ENCODE measurements around the gene ZNF484. TPM values are rescaled to one million over a fixed set of nuclear protein-coding genes. Genes with fewer than 3 reads are reported as not detected.
"Not testable (repeated sequence)": the region's sequence is repeated elsewhere in the genome, so short reads cannot be mapped to it uniquely, and the experiment has no call there.

Gene ZNF484
- polyA plus RNA-seq, 1 donor (not counting 4 experiments of a cell fraction or from before 2014, with no cell fraction given), result 4.0 TPM

DNA sequence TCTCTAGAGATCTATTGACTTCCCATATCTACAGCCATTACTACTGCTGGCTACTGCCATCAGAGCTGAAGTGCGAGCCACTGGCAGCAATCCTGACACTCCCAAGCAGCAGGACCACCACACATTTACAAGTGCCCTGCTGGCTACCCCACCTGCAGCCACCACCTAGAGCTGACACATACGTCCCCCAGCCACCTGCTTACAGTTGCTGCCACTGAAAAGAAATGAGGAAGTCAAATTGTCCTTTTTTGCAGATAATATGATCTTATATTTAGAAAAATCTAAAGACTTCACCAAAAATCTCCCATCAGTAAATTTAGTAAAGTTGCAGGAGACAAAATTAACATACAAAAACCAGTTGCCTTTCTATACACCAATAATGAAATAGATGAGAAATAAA is 48.4 kb downstream of the ZNF484 start:
- FAIRE-seq (no peak), DNase-seq (ENCODE audit: low read depth, low spot score) (no peak)
- H3K27ac ChIP-seq (ENCODE audit: control insufficient read depth, insufficient read depth, low read length), result no peak overlapping the region
- H3K36me3 ChIP-seq (ENCODE audit: control insufficient read depth in 2 of 2, extremely low read depth in 1 of 2, insufficient read depth in 2 of 2, low read length in 2 of 2), result no peaks in the 10 kb centered on the region
- no peak overlapping the region for H3K9ac ChIP-seq (ENCODE audit: control insufficient read depth, extremely low read depth, insufficient read depth, low read length)
- no peaks in the 10 kb centered on the region for H3K4me1 ChIP-seq (ENCODE audit: control insufficient read depth, extremely low read depth, insufficient read depth, low read length)
- no peak overlapping the region for H3K4me3 ChIP-seq (ENCODE audit: control insufficient read depth in 2 of 3, extremely low read depth in 1 of 3, insufficient read depth in 2 of 3, low read depth in 1 of 3, low read length in 3 of 3)
- H2AFZ ChIP-seq (ENCODE audit: control insufficient read depth, low read length), result no peak overlapping the region
- dilution Hi-C loops (cut with MboI; ENCODE audit: extremely low pct_ligation_motif_present, low sequenced_read_pairs), result no loop called here
- H4K20me1 ChIP-seq (ENCODE audit: control insufficient read depth, extremely low read depth, insufficient read depth, low read length), result no peaks in the 10 kb centered on the region
- no peaks in the 10 kb centered on the region for H3K9me3 ChIP-seq (ENCODE audit: control insufficient read depth, low read depth, low read length)
- no peak for TF ChIP-seq EZH2 (IDR thresholded peaks at IDR 0.05; ENCODE audit: low read length)
- TF ChIP-seq, protein P1, sequence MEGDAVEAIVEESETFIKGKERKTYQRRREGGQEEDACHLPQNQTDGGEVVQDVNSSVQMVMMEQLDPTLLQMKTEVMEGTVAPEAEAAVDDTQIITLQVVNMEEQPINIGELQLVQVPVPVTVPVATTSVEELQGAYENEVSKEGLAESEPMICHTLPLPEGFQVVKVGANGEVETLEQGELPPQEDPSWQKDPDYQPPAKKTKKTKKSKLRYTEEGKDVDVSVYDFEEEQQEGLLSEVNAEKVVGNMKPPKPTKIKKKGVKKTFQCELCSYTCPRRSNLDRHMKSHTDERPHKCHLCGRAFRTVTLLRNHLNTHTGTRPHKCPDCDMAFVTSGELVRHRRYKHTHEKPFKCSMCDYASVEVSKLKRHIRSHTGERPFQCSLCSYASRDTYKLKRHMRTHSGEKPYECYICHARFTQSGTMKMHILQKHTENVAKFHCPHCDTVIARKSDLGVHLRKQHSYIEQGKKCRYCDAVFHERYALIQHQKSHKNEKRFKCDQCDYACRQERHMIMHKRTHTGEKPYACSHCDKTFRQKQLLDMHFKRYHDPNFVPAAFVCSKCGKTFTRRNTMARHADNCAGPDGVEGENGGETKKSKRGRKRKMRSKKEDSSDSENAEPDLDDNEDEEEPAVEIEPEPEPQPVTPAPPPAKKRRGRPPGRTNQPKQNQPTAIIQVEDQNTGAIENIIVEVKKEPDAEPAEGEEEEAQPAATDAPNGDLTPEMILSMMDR (optimal IDR thresholded peaks at IDR 0.05 in 1 of 3, IDR thresholded peaks at IDR 0.05 in 1 of 3, conservative IDR thresholded peaks at IDR 0.05 in 1 of 3; ENCODE audit: extremely low read depth in 1 of 3, insufficient read depth in 2 of 3, low read length in 3 of 3), result no peak
- no peaks in the 10 kb centered on the region for H3K9me1 ChIP-seq (ENCODE audit: control insufficient read depth, extremely low read depth, insufficient read depth, low read length)
- H3K4me2 ChIP-seq (ENCODE audit: control insufficient read depth, extremely low read depth, insufficient read depth, low read depth, low read length), result no peak overlapping the region
- no peaks in the 10 kb centered on the region for H3K27me3 ChIP-seq (ENCODE audit: control insufficient read depth, extremely low read depth, insufficient read depth, low read length)
- H3K79me2 ChIP-seq (ENCODE audit: control insufficient read depth, insufficient read depth, low read length), result no peaks in the 10 kb centered on the region

DNA sequence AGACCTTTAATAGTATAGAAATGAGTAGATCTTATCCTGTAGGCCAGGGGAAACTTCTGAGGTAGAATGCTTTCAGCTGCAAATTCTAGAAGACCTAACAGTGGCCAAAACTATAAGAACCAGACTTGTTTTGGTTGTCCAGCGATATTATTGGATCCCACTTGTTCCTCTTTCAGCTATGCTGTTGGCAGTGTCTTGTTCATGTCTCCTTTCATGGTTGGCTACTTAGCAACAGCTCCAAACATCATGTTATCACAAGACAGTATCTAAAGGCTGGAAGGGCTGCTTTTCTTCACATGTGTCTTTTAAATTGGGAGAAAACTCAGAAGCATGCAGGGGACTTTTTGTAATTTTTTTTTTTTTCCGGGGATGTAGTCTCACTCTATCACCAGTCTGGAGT is 52.8 kb downstream of the ZNF484 start:
- H4K20me1 ChIP-seq (ENCODE audit: control insufficient read depth, extremely low read depth, insufficient read depth, low read length); H3K4me1 ChIP-seq (ENCODE audit: control insufficient read depth, extremely low read depth, insufficient read depth, low read length); DNase-seq (ENCODE audit: low read depth, low spot score); H3K4me3 ChIP-seq (ENCODE audit: control insufficient read depth in 2 of 3, extremely low read depth in 1 of 3, insufficient read depth in 2 of 3, low read depth in 1 of 3, low read length in 3 of 3); H3K36me3 ChIP-seq (ENCODE audit: control insufficient read depth in 2 of 2, extremely low read depth in 1 of 2, insufficient read depth in 2 of 2, low read length in 2 of 2); FAIRE-seq; H3K27me3 ChIP-seq (ENCODE audit: control insufficient read depth, extremely low read depth, insufficient read depth, low read length); H3K27ac ChIP-seq (ENCODE audit: control insufficient read depth, insufficient read depth, low read length); H3K4me2 ChIP-seq (ENCODE audit: control insufficient read depth, extremely low read depth, insufficient read depth, low read depth, low read length); H3K79me2 ChIP-seq (ENCODE audit: control insufficient read depth, insufficient read depth, low read length); H3K9me1 ChIP-seq (ENCODE audit: control insufficient read depth, extremely low read depth, insufficient read depth, low read length); H3K9me3 ChIP-seq (ENCODE audit: control insufficient read depth, low read depth, low read length); H2AFZ ChIP-seq (ENCODE audit: control insufficient read depth, low read length); dilution Hi-C loops (cut with MboI; ENCODE audit: extremely low pct_ligation_motif_present, low sequenced_read_pairs); H3K9ac ChIP-seq (ENCODE audit: control insufficient read depth, extremely low read depth, insufficient read depth, low read length): not testable (repeated sequence)

DNA sequence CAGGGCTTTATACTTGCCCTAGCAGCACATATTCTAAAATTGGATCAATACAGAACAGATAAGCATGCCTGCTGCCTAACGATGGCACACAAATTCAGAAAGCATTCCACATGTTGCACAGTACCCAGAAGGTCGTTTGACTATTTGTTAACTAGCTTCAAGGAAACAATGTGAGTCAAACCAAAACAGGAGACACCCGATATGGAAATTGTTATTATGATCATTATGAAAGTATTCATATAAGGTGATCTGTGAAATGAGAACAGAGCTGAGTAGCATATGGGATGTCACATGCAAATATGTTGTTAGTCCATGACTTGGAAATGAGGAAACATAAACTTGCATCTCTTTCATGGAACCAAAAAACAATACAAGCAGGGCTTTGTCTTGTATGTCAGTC is 56.9 kb downstream of the ZNF484 start:
- no peaks in the 10 kb centered on the region for H3K27me3 ChIP-seq (ENCODE audit: control insufficient read depth, extremely low read depth, insufficient read depth, low read length)
- H3K4me3 ChIP-seq (ENCODE audit: control insufficient read depth in 2 of 3, extremely low read depth in 1 of 3, insufficient read depth in 2 of 3, low read depth in 1 of 3, low read length in 3 of 3), result no peak overlapping the region
- H4K20me1 ChIP-seq (ENCODE audit: control insufficient read depth, extremely low read depth, insufficient read depth, low read length), result no peaks in the 10 kb centered on the region
- H3K9me3 ChIP-seq (ENCODE audit: control insufficient read depth, low read depth, low read length), result no peaks in the 10 kb centered on the region
- H3K27ac ChIP-seq (ENCODE audit: control insufficient read depth, insufficient read depth, low read length), result no peak overlapping the region
- H3K4me2 ChIP-seq (ENCODE audit: control insufficient read depth, extremely low read depth, insufficient read depth, low read depth, low read length), result no peak overlapping the region
- H3K9me1 ChIP-seq (ENCODE audit: control insufficient read depth, extremely low read depth, insufficient read depth, low read length), result no peaks in the 10 kb centered on the region
- DNase-seq (ENCODE audit: low read depth, low spot score), result no peak
- no peaks in the 10 kb centered on the region for H3K4me1 ChIP-seq (ENCODE audit: control insufficient read depth, extremely low read depth, insufficient read depth, low read length)
- TF ChIP-seq, protein P1 (optimal IDR thresholded peaks at IDR 0.05 in 1 of 3, IDR thresholded peaks at IDR 0.05 in 1 of 3, conservative IDR thresholded peaks at IDR 0.05 in 1 of 3; ENCODE audit: extremely low read depth in 1 of 3, insufficient read depth in 2 of 3, low read length in 3 of 3), result no peak
- no peak for TF ChIP-seq EZH2 (IDR thresholded peaks at IDR 0.05; ENCODE audit: low read length)
- FAIRE-seq, result no peak
- no peaks in the 10 kb centered on the region for H3K36me3 ChIP-seq (ENCODE audit: control insufficient read depth in 2 of 2, extremely low read depth in 1 of 2, insufficient read depth in 2 of 2, low read length in 2 of 2)
- no peak overlapping the region for H2AFZ ChIP-seq (ENCODE audit: control insufficient read depth, low read length)
- dilution Hi-C loops (cut with MboI; ENCODE audit: extremely low pct_ligation_motif_present, low sequenced_read_pairs), result no loop called here
- no peaks in the 10 kb centered on the region for H3K79me2 ChIP-seq (ENCODE audit: control insufficient read depth, insufficient read depth, low read length)
- H3K9ac ChIP-seq (ENCODE audit: control insufficient read depth, extremely low read depth, insufficient read depth, low read length), result no peak overlapping the region

DNA sequence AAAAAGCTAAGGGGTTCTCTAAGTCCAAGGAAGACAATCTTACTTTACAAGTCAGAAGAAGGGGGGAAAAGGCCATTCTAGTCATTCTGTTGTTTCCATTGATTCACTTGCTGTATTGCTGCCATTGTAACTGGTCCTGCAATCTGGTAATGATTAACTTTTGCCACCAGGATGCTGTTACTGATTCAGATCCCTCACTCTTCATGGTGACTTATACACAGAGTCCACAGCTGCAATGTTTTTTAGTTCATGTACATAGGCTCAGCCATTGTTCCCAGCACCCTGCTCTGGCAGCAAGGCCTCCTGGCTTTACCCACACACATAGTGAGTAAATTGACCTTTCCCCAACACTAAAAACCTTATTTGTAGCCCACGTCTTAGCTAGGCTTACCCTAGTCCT is 57.9 kb downstream of the ZNF484 start:
- DNase-seq (ENCODE audit: low read depth, low spot score); FAIRE-seq; H3K4me1 ChIP-seq (ENCODE audit: control insufficient read depth, extremely low read depth, insufficient read depth, low read length); H3K36me3 ChIP-seq (ENCODE audit: control insufficient read depth in 2 of 2, extremely low read depth in 1 of 2, insufficient read depth in 2 of 2, low read length in 2 of 2); H4K20me1 ChIP-seq (ENCODE audit: control insufficient read depth, extremely low read depth, insufficient read depth, low read length); H3K27me3 ChIP-seq (ENCODE audit: control insufficient read depth, extremely low read depth, insufficient read depth, low read length); H3K9me3 ChIP-seq (ENCODE audit: control insufficient read depth, low read depth, low read length); H3K9ac ChIP-seq (ENCODE audit: control insufficient read depth, extremely low read depth, insufficient read depth, low read length); H3K27ac ChIP-seq (ENCODE audit: control insufficient read depth, insufficient read depth, low read length); dilution Hi-C loops (cut with MboI; ENCODE audit: extremely low pct_ligation_motif_present, low sequenced_read_pairs); H2AFZ ChIP-seq (ENCODE audit: control insufficient read depth, low read length); H3K9me1 ChIP-seq (ENCODE audit: control insufficient read depth, extremely low read depth, insufficient read depth, low read length); H3K79me2 ChIP-seq (ENCODE audit: control insufficient read depth, insufficient read depth, low read length); H3K4me3 ChIP-seq (ENCODE audit: control insufficient read depth in 2 of 3, extremely low read depth in 1 of 3, insufficient read depth in 2 of 3, low read depth in 1 of 3, low read length in 3 of 3); H3K4me2 ChIP-seq (ENCODE audit: control insufficient read depth, extremely low read depth, insufficient read depth, low read depth, low read length): not testable (repeated sequence)
